Stimulated activated CD4-positive, alpha-beta T cell treated with anti-CD3 and anti-CD28 coated beads, Interleukin-15, amount 100 ng/mL, for 1 hour (primary cell): Measurements from ENCODE around the gene KDM3A.
"Not testable (repeated sequence)": the region's sequence is repeated elsewhere in the genome, so short reads cannot be mapped to it uniquely, and the experiment has no call there.

Experiments
- DNase-seq, 2 donors: peaks; one replicate each; pipeline ENCODE4 v3.0.0-alpha.2; 2020; ENCODE audit warnings: low read depth in 1 of 2, low spot score in 1 of 2

Gene KDM3A

GRCh38 chr2:86476092-86476491 is 34.9 kb downstream of the KDM3A start:
- DNase-seq = no peak

GRCh38 chr2:86476918-86477317 is 35.7 kb downstream of the KDM3A start:
- DNase-seq = no peak

DNA sequence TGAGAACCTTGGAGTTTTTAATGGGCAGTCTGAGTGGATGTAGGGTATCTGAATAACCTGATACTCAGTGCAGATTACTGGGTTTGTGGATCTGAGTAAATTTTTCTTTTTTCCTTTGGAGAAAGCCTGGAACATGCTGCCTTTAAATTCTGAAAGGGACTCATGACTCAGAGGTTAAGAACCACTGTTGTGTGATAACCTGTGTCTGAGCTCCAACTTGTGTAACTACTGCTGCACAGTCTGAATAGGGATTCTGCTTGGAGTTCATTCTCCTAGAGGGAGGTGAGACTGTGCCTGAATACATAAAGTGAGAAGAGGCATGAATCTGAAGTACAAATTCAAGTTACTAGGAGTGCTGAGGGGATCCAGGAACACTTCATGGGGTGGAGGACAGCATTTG is 36.2 kb downstream of the KDM3A start:
- no peak for DNase-seq

DNA sequence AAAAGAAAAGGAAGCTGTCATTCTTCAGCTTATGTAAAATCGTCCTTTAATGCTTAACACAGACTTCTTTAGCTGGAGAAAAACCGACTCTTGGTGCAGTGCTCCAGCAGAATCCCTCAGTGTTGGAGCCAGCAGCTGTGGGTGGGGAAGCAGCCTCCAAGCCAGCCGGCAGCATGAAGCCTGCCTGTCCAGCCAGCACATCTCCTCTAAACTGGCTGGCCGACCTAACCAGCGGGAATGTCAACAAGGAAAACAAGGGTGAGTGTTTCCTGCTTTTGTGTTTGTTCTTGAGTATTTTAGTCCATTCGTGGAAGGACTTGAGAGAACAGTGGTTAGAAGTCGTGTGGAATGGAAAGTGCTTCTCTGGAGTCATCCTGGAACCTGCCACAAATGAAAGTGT is 38.9 kb downstream of the KDM3A start:
- no peak for DNase-seq

DNA sequence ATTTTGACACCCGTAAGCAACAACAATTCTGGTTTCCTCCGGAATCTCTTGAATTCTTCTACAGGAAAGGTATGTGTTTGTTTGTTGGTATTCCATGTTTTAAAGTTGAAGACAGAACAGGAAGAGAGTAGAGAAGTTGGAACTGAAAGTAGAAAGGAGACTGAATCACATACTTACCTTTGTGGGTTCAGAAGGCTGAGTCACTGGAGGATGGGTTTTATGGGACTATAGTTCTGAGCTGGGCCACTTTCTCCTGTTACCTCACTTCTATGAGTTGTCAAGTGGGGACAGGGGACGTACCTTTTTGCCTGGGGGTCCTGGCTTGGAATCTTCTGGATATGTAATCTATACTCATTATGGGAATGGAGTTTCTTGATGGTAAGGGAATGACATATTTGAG is 40.9 kb downstream of the KDM3A start:
- DNase-seq = no peak

GRCh38 chr2:86484385-86484784 is 43.2 kb downstream of the KDM3A start:
- no peak for DNase-seq

- no peak for DNase-seq
Measured at GRCh38 chr2:86485103-86485502, 43.9 kb downstream of the KDM3A start.

GRCh38 chr2:86485802-86486201 is 44.6 kb downstream of the KDM3A start:
- DNase-seq = no peak

DNA sequence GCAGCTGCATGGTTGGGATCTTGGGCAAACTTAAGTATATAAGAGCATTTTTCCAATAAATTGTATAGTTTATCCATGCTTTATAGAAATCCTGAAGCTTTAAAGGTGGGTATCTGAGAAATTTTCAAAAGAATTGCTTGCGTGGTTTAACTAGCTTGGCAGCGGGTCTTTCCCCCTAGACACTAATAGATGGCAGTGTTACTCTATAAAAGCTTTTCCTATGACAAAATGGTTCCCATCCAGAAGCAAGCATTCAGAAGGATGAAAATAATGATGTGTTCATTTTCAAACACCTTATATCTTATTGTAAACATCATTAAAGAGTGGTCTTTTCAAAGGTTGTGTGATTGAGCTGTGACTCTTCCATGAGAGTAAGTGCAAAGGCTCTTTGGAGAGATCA is 45.9 kb downstream of the KDM3A start:
- no peak for DNase-seq

GRCh38 chr2:86488561-86489250 is 47.5 kb downstream of the KDM3A start:
- no peak for DNase-seq

GRCh38 chr2:86489542-86489941 is 48.4 kb downstream of the KDM3A start:
- no peak for DNase-seq

GRCh38 chr2:86490245-86490644 is 49.1 kb downstream of the KDM3A start:
- no peak for DNase-seq

GRCh38 chr2:86491088-86491487 is 49.9 kb downstream of the KDM3A start:
- no peak for DNase-seq

- no peak for DNase-seq
Measured at GRCh38 chr2:86492048-86492453, 50.9 kb downstream of the KDM3A start.

GRCh38 chr2:86496391-86496790 is 55.2 kb downstream of the KDM3A start:
- DNase-seq = not testable (repeated sequence)

DNA sequence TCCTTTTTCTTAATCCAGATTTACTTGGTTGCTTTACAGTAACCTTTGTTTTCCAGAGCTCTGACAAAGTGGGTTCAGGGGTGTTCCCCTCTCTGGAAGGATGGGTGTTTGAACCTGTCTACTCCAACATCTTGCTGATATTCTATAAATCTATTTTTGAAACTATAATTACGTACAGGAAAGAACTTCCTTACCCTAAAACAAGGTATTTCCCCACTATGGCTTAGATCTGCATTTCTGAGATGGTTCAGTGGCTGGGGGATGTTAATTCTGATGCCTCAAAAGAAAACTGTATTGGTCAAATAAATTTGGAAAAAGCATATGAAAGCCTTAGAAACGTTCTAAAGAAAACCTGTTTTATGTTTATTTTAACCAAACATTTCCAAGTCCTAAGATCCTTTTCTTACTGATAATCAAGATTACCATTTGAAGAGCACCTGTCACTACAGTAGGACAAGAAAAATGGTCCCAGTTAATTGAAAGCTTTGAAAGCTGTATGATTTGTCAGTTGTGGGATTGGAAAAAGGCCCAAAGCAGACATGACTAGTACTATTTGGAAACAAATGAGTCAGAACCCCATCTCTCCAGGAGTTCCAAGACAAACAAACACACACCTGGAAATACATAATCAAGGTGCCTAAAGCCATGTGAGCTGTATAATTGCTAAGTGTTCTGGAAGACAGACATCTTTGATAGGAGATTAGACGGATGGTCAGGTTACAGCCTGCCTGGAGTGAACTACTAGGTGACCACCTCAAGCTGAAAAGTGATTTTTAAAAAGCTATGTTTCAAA is 57.5 kb downstream of the KDM3A start:
- no peak for DNase-seq

DNA sequence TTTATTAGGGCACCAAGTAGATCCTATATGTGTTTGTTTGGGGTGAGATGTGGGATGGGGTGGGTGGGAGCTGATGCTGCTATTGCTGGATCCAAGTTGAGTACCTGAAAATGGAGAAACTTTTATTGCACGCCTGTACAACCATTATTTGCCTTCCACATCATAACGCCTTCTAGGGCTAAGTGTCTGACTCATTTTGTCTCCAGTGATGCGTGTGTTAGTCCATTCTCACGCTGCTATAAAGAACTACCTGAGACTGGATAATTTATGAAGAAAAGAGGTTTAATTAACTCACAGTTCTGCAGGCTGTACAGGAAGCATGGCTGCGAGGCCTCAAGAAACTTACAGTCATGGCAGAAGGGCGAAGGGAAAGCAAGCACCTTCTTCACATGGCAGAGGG is 58.2 kb downstream of the KDM3A start:
- no peak for DNase-seq

- DNase-seq = no peak
Measured at GRCh38 chr2:86500325-86501083, 59.3 kb downstream of the KDM3A start.

GRCh38 chr2:86507600-86507999 is 66.4 kb downstream of the KDM3A start:
- no peak for DNase-seq

DNA sequence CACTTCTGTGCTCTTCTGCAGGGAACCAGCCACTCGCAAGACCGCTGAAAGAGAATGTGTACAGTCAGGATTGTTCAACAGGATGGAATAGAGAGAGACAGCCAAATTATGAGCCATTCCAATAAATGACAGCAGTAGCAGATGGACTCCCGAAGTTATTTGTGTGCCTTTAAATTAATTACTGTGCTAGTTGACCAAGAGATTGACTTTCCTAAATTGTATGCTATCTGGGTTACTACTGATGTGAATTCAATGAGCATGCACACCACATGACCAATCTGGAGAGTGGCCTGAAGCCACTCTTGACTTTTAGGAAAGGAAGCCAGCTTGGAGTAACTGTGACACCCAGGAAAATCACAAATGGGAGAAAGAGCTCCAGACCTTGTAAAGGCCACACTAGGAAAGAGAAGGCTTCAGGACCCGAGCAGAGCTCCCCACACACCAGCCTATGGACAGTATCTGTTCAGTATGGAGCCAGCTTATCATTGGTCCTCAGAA is 69.3 kb downstream of the KDM3A start:
- no peak for DNase-seq

GRCh38 chr2:86512034-86512433 is 70.9 kb downstream of the KDM3A start:
- no peak for DNase-seq

DNA sequence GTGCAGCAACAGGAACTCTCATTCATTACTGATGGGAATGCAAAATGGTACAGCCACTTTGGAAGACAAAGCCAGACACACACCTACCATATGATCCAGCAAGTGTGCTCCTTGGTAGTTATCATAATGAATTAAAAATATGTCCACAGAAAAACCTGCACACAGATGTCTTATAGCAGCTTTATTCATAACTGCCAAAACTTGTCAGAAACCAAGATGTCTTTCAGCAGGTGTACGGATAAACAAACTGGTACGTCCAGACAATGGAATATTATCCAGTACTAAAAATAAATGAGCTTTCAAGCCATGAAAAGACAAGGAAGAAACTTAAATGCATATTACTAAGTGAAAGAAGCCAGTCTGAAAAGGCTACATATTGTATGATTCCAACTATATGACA is 71.7 kb downstream of the KDM3A start:
- DNase-seq = no peak
